ENCODE data around the gene TMEM272.

TMEM272 gene

GRCh38 chr13:51832471-51833152 lies 12.4 kb downstream of the TMEM272 start:
- no peak overlapping the region for H3K4me3 ChIP-seq (replicated peaks; ENCODE audit: insufficient read depth, low read length)
- TF ChIP-seq GABPA (IDR thresholded peaks at IDR 0.05; ENCODE audit: low read depth) (no peak), CTCF (IDR thresholded peaks at IDR 0.05; ENCODE audit: insufficient read depth, low read length) (peak; percentile 40)
- peak; percentile 42 to 84 for DNase-seq (ENCODE audit: low read depth in 1 of 2, low spot score in 1 of 2)

DNA sequence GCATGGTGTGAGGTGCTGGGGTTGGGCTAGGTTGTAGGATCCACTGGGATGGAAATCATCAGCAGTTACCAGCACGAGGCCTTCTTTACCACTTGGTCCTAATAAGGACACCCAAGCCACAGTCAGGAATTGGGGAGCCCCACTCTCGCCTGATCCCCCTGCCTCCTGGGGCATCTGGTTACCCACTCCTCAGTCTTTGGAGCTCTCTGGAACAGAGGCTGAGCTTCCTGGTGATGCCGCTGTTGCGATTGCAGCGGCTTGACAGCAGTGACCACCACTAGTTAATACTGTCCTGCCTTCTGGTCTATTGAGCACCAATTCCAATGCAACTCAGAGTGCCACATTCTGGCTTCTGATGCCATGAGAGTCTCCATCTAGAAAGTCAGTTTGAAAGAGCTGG lies 13.5 kb downstream of the TMEM272 start:
- Histone ChIP-seq H3K27me3 (ENCODE audit: insufficient read depth, poor library complexity, severe bottlenecking) (no peaks in the 10 kb centered on the region), H3K27ac (replicated peaks) (no peak overlapping the region), H3K4me3 (replicated peaks; ENCODE audit: insufficient read depth, low read length) (no peak overlapping the region)
- no peak for DNase-seq (ENCODE audit: low read depth in 1 of 2, low spot score in 1 of 2)
- TF ChIP-seq GABPA (IDR thresholded peaks at IDR 0.05; ENCODE audit: low read depth) (no peak), POLR2AphosphoS5 (IDR thresholded peaks at IDR 0.05; ENCODE audit: low read depth) (no peak), SPI1 (IDR thresholded peaks at IDR 0.05; ENCODE audit: borderline replicate concordance, low read depth) (no peak), CTCF (IDR thresholded peaks at IDR 0.05; ENCODE audit: insufficient read depth, low read length) (no peak)
- TF ChIP-seq, protein P1, sequence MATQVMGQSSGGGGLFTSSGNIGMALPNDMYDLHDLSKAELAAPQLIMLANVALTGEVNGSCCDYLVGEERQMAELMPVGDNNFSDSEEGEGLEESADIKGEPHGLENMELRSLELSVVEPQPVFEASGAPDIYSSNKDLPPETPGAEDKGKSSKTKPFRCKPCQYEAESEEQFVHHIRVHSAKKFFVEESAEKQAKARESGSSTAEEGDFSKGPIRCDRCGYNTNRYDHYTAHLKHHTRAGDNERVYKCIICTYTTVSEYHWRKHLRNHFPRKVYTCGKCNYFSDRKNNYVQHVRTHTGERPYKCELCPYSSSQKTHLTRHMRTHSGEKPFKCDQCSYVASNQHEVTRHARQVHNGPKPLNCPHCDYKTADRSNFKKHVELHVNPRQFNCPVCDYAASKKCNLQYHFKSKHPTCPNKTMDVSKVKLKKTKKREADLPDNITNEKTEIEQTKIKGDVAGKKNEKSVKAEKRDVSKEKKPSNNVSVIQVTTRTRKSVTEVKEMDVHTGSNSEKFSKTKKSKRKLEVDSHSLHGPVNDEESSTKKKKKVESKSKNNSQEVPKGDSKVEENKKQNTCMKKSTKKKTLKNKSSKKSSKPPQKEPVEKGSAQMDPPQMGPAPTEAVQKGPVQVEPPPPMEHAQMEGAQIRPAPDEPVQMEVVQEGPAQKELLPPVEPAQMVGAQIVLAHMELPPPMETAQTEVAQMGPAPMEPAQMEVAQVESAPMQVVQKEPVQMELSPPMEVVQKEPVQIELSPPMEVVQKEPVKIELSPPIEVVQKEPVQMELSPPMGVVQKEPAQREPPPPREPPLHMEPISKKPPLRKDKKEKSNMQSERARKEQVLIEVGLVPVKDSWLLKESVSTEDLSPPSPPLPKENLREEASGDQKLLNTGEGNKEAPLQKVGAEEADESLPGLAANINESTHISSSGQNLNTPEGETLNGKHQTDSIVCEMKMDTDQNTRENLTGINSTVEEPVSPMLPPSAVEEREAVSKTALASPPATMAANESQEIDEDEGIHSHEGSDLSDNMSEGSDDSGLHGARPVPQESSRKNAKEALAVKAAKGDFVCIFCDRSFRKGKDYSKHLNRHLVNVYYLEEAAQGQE (IDR thresholded peaks at IDR 0.05; ENCODE audit: insufficient replicate concordance, low read depth) = no peak

More at GRCh38 chr13:51832471-51833152, 12.4 kb downstream of the TMEM272 start:
- H3K27me3 ChIP-seq (ENCODE audit: insufficient read depth, poor library complexity, severe bottlenecking) = no peaks in the 10 kb centered on the region
- H3K27ac ChIP-seq (replicated peaks) = no peak overlapping the region

DNA sequence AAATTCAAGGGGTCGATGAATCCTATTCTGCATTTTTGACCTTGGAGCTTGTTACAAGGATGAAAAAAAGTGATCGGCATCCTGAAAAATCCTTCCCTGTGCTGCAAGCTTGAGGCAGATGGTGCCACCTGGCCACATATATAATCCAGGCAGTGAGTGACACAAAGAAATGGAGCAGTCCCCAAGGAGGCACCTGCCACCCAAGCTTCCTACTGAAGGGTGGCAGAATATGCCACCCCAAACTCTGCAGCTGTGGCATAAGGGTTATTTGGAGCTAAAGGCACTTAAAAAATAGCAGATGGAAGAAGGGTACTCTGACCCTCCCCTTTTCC lies 15.4 kb downstream of the TMEM272 start:
- Histone ChIP-seq H3K27me3 (ENCODE audit: insufficient read depth, poor library complexity, severe bottlenecking) (no peaks in the 10 kb centered on the region), H3K4me3 (replicated peaks; ENCODE audit: insufficient read depth, low read length) (no peak overlapping the region), H3K27ac (replicated peaks) (no peak overlapping the region)
- TF ChIP-seq SPI1 (IDR thresholded peaks at IDR 0.05; ENCODE audit: borderline replicate concordance, low read depth) (no peak), CTCF (IDR thresholded peaks at IDR 0.05; ENCODE audit: insufficient read depth, low read length) (no peak), POLR2AphosphoS5 (IDR thresholded peaks at IDR 0.05; ENCODE audit: low read depth) (no peak), GABPA (IDR thresholded peaks at IDR 0.05; ENCODE audit: low read depth) (no peak)
- TF ChIP-seq, protein P1 (IDR thresholded peaks at IDR 0.05; ENCODE audit: insufficient replicate concordance, low read depth) = no peak
- DNase-seq (ENCODE audit: low read depth in 1 of 2, low spot score in 1 of 2) = no peak

Data from HL-60 (cell line).